Endothelial cell of umbilical vein (primary cell): Measurements from ENCODE around the gene HOXB2. TPM values are rescaled to one million over a fixed set of nuclear protein-coding genes. Genes with fewer than 3 reads are reported as not detected.
A peak's percentile ranks its signal among the peaks of the same experiment; 100 is the strongest.

Experiments used
- BruUV-seq: library from RNA; stranded (reverse); fragments of 400-500 nt; replicated peaks from 2 replicates; lab custom pipeline; 2021; lab: Mats Ljungman, UMichigan
- CTCF ChIA-PET: fragments of 300-600, 350-600 bp; sonication (Branson Sonifier 250); formaldehyde crosslinking; loops from one replicate; lab custom pipeline; 2021; ENCODE audit warnings: antibody characterized with exemption, inconsistent platforms; lab: Charles Lee
- POLR2A ChIA-PET: fragments of 300-600, 350-600 bp; sonication (Branson Sonifier 250); formaldehyde crosslinking; loops from one replicate; lab custom pipeline; 2021; ENCODE audit warnings: antibody characterized with exemption, inconsistent platforms; lab: Charles Lee
- DNase-seq: peaks from one replicate; pipeline ENCODE4 v3.0.0-alpha.2; 2011; ENCODE audit warnings: low read depth, low spot score
- FAIRE-seq: peaks from 2 replicates; lab custom pipeline; 2011; peaks lifted over from hg19 to GRCh38; lab: Jason Lieb, UNC
- H2AFZ ChIP-seq: 2 replicates; pipeline ENCODE4 v1.6.0; 2012; ENCODE audit warnings: low read depth, low read length, control low read depth, inconsistent platforms
- H3K27ac ChIP-seq: 2 replicates; pipeline ENCODE4 v1.5.1; 2011; ENCODE audit warnings: low read depth, mild to moderate bottlenecking, control low read depth, low read length, moderate library complexity; ENCODE audit not compliant: insufficient read depth
- H3K27me3 ChIP-seq, 2 experiments: 2 replicates each; pipeline versions ENCODE4 v1.6.0 to v1.6.1; 2011; ENCODE audit warnings: low read length in 2 of 2, mixed read lengths in 1 of 2; ENCODE audit not compliant: control insufficient read depth in 2 of 2, insufficient read depth in 2 of 2
- H3K36me3 ChIP-seq, 2 experiments: 2 replicates in 1 of 2; 3 replicates in 1 of 2; pipeline ENCODE4 v1.5.1; 2011; ENCODE audit warnings: low read length in 2 of 2, mild to moderate bottlenecking in 1 of 2, moderate library complexity in 1 of 2; ENCODE audit not compliant: control insufficient read depth in 2 of 2, insufficient read depth in 2 of 2; ENCODE audit errors: extremely low read depth in 1 of 2
- H3K4me1 ChIP-seq: 3 replicates; pipeline ENCODE4 v1.5.1; 2011; ENCODE audit warnings: mild to moderate bottlenecking, low read length; ENCODE audit not compliant: control insufficient read depth, insufficient read depth; ENCODE audit errors: extremely low read depth
- H3K4me2 ChIP-seq: 2 replicates; pipeline ENCODE4 v1.6.1; 2011; ENCODE audit warnings: low read length, control low read depth, mixed read lengths; ENCODE audit not compliant: insufficient read depth
- H3K4me3 ChIP-seq, 3 experiments: fragments of 200-600 bp in 1 of 3; sonication (generic), shearing (Covaris generic) in 1 of 3; replicated peaks in 1 of 3; 2 replicates each; pipeline ENCODE4 v1.5.1; 2011 to 2016; ENCODE audit warnings: control low read depth in 3 of 3, low read length in 3 of 3, mild to moderate bottlenecking in 2 of 3, inconsistent platforms in 1 of 3, low read depth in 1 of 3, moderate library complexity in 1 of 3; ENCODE audit not compliant: insufficient read depth in 1 of 3
- H3K79me2 ChIP-seq: 2 replicates; pipeline ENCODE4 v1.6.0; 2012; ENCODE audit warnings: low read length, inconsistent platforms; ENCODE audit not compliant: control insufficient read depth, insufficient read depth
- H3K9ac ChIP-seq: replicated peaks from 2 replicates; pipeline ENCODE3; 2011; ENCODE audit warnings: low read length, control low read depth; ENCODE audit not compliant: insufficient read depth; ENCODE audit errors: extremely low read depth
- H3K9me1 ChIP-seq: replicated peaks from 3 replicates; pipeline ENCODE4 v1.6.0; 2011; ENCODE audit warnings: mild to moderate bottlenecking, low read length; ENCODE audit not compliant: control insufficient read depth, insufficient read depth; ENCODE audit errors: extremely low read depth
- H3K9me3 ChIP-seq: replicated peaks from 2 replicates; pipeline ENCODE4 v1.5.1; 2012; ENCODE audit warnings: low read length, inconsistent platforms; ENCODE audit not compliant: control insufficient read depth, insufficient read depth
- H4K20me1 ChIP-seq: replicated peaks from 2 replicates; pipeline ENCODE3; 2011; ENCODE audit warnings: mild to moderate bottlenecking, low read length; ENCODE audit not compliant: control insufficient read depth, insufficient read depth; ENCODE audit errors: extremely low read depth
- EZH2 ChIP-seq: IDR thresholded peaks from 2 replicates; pipeline ENCODE4 v1.6.1; 2012; ENCODE audit warnings: borderline replicate concordance, low read depth, mild to moderate bottlenecking, moderate library complexity, low read length, inconsistent platforms; ENCODE audit not compliant: severe bottlenecking
- FOS ChIP-seq: IDR thresholded peaks from 2 replicates; pipeline ENCODE4 v1.6.1; 2011; ENCODE audit warnings: mild to moderate bottlenecking, low read length, moderate library complexity, borderline replicate concordance; ENCODE audit not compliant: insufficient read depth
- GATA2 ChIP-seq: IDR thresholded peaks from 2 replicates; pipeline ENCODE4 v1.7.0; 2011; ENCODE audit warnings: low read depth, mild to moderate bottlenecking, moderate library complexity, mixed read lengths, low read length; ENCODE audit not compliant: insufficient read length, insufficient read depth
- JUN ChIP-seq: IDR thresholded peaks from 2 replicates; pipeline ENCODE4 v1.6.1; 2011; ENCODE audit warnings: borderline replicate concordance, low read depth; ENCODE audit not compliant: insufficient read length, insufficient read depth
- MYC ChIP-seq: IDR thresholded peaks from one replicate; pipeline ENCODE4 v1.6.1; 2011; ENCODE audit warnings: mild to moderate bottlenecking, low read depth, low read length
- POLR2A ChIP-seq: IDR thresholded peaks from 2 replicates; pipeline ENCODE4 v1.6.1; 2012; ENCODE audit warnings: low read depth, mild to moderate bottlenecking, control low read depth, low read length
- POLR2AphosphoS5 ChIP-seq: IDR thresholded peaks from 2 replicates; pipeline ENCODE4 v1.6.1; 2012; ENCODE audit warnings: low read depth, mild to moderate bottlenecking, control low read depth, low read length, moderate library complexity; ENCODE audit not compliant: insufficient read depth
- dilution Hi-C: fragments of 300-500 bp; cut with MboI; formaldehyde crosslinking; loops from one replicate; pipeline ENCODE4 v1.15.0; 2019; ENCODE audit warnings: low sequenced_read_pairs; ENCODE audit not compliant: extremely low pct_ligation_motif_present
- intact Hi-C: fragments of 100-400 bp; cut with micrococcal nuclease; formaldehyde crosslinking; loops from one replicate; pipeline ENCODE4 v1.10.0; 2022
- polyA plus RNA-seq, 4 experiments: library from polyadenylated mRNA; depleted of rRNA in 3 of 4; stranded (reverse) in 3 of 4; unstranded in 1 of 4; fragments of >200 nt; gene quantifications; 2 replicates each; pipeline versions ENCODE4 v1.2.1 to v1.2.3, GENCODE V29; 2011 to 2012; ENCODE audit warnings: missing spikeins in 1 of 4
- total RNA-seq: library from RNA; stranded (reverse); gene quantifications from 2 replicates; pipeline ENCODE4 v1.2.3, GENCODE V29; 2021
- TF ChIP-seq, protein P1 (sequence below), 2 donors: IDR thresholded peaks; 1 replicate in 1 of 2; 2 replicates in 1 of 2; pipeline ENCODE4 v1.5.1; 2011; ENCODE audit warnings: low read length in 2 of 2, mild to moderate bottlenecking in 2 of 2, moderate library complexity in 2 of 2, control low read depth in 1 of 2, inconsistent platforms in 1 of 2, low read depth in 1 of 2; ENCODE audit not compliant: insufficient read depth in 1 of 2; ENCODE audit errors: extremely low read depth in 1 of 2
- TF ChIP-seq, protein P2 (sequence below): IDR thresholded peaks from 2 replicates; pipeline ENCODE4 v1.6.1; 2011; ENCODE audit not compliant: insufficient read depth, insufficient read length

The HOXB2 gene
- total and polyA plus RNA-seq, 2 donors (not counting 3 experiments of a cell fraction or from before 2014, with no cell fraction given): 14.1 to 23.3 TPM

DNA sequence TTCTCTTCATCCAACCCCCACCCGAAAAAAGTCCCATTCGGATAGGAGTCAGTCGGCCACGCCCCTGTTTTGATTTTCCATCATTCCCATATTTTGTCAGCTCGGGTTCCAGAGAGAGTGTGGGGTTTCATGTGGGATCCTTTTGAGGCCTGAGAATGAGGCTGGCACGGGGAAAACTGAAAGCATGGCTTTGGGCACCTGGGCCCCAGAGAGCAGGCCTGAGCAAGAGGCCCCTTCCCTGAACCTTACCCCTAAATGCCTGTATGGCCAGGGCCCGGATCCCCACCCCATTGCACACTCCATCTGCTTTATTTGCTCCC, 37.8 kb upstream of the HOXB2 start:
- peak overlapping the region; percentile 55 for H3K9ac ChIP-seq
- peak overlapping the region; percentile 71 for H3K27ac ChIP-seq
- no peaks in the 10 kb centered on the region for H3K9me3 ChIP-seq
- TF ChIP-seq POLR2AphosphoS5: no peak
- no peak for TF ChIP-seq GATA2
- TF ChIP-seq MYC: no peak
- no peak for TF ChIP-seq JUN
- TF ChIP-seq EZH2: no peak
- TF ChIP-seq FOS: no peak
- TF ChIP-seq POLR2A: no peak
- TF ChIP-seq, protein P1, sequence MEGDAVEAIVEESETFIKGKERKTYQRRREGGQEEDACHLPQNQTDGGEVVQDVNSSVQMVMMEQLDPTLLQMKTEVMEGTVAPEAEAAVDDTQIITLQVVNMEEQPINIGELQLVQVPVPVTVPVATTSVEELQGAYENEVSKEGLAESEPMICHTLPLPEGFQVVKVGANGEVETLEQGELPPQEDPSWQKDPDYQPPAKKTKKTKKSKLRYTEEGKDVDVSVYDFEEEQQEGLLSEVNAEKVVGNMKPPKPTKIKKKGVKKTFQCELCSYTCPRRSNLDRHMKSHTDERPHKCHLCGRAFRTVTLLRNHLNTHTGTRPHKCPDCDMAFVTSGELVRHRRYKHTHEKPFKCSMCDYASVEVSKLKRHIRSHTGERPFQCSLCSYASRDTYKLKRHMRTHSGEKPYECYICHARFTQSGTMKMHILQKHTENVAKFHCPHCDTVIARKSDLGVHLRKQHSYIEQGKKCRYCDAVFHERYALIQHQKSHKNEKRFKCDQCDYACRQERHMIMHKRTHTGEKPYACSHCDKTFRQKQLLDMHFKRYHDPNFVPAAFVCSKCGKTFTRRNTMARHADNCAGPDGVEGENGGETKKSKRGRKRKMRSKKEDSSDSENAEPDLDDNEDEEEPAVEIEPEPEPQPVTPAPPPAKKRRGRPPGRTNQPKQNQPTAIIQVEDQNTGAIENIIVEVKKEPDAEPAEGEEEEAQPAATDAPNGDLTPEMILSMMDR (IDR thresholded peaks at IDR 0.05; ENCODE audit: extremely low read depth in 1 of 2, insufficient read depth in 1 of 2, low read depth in 1 of 2, low read length in 2 of 2): no peak
- TF ChIP-seq, protein P2, sequence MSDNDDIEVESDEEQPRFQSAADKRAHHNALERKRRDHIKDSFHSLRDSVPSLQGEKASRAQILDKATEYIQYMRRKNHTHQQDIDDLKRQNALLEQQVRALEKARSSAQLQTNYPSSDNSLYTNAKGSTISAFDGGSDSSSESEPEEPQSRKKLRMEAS: no peak
- no peak overlapping the region for H2AFZ ChIP-seq
- no peaks in the 10 kb centered on the region for H3K27me3 ChIP-seq
- no peaks in the 10 kb centered on the region for H3K9me1 ChIP-seq
- BruUV-seq: no TSS peak
- ChIA-PET CTCF (interaction anchor here (1.0 to 2.3 kb wide), 3 partner anchors 13 to 231 kb away, joined by 4 to 11 read pairs (median 5); no protein-coding TSS in a partner anchor), POLR2A (interaction anchor here (1.3 kb wide), 1 partner anchor 27 kb away, joined by 3 read pairs; no protein-coding TSS in a partner anchor)
- peaks cover 79% of the 10 kb centered on the region for H3K79me2 ChIP-seq
- intact Hi-C loops: no loop called here
- dilution Hi-C loops: no loop called here
- H3K4me3 ChIP-seq: peak overlapping the region in 1 of 3 experiments; percentile 67
- no peaks in the 10 kb centered on the region for H4K20me1 ChIP-seq
- no peak for DNase-seq
- peak overlapping the region; percentile 89 for H3K4me2 ChIP-seq
- H3K4me1 ChIP-seq: peaks cover 61% of the 10 kb centered on the region
- no peaks in the 10 kb centered on the region for H3K36me3 ChIP-seq
- FAIRE-seq: no peak
